Amygdala (tissue), 56 donors: ENCODE results near the gene SSBP4.
"Not testable (repeated sequence)": the region's sequence is repeated elsewhere in the genome, so short reads cannot be mapped to it uniquely, and the experiment has no call there.

Source experiments
- DNase-seq, 56 donors: peaks; one replicate each; lab custom pipeline; 2025; lab: John Stamatoyannopoulos, UW

Gene SSBP4

DNA sequence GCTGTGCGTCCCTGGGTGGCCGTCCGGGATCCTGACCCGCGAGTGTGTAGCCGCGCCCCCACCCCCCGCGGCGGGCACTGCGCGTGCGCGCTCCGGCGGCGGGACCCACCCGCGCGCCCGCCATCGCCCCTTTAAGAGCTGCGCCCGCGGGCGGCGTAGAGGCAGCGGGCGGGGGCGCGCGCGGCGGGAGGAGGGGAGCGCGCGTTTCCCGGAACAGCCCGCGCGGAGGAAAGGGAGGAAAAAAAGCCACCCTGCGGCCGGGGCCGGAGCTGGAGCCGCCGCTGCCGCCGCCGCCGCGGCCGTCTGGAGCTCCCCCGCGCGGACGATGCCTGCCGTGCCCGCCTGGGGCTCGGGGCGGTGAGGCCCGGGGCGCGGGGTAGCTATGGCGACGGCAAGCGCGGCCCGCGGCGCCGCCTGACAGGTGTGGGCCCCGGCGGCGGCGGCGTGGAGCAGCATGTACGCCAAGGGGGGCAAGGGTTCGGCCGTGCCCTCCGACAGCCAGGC is at the start of gene SSBP4:
SSBP4 (plus strand) TSS at position 204 of the 504 bp plus-strand sequence; CDS start at position 455, 251 bp downstream.
- peak in 35 of 56 donors; percentile 14 to 81 (median 55) for DNase-seq

DNA sequence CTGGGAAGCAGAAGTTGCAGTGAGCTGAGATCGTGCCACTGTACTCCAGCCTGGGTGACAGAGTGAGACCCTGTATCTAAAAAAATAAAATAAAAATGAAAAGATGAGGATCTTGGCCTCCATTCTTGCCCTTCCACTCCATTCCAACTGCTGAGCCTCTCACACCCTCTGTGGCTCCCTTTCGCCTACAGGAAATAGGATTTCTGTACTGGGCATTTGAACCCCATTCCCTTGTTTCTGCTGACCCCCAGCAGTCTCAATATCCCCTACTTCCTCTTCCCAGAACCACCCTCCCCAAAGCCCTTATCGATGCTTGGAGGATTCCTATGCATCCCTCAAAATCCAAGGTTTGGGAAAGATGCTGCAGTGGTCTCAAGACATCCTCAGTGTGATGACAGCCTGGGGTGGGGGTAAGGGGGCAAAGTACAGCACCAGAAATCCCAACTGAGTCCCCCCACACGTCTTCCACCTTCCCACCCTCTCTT is 45.7 kb upstream of the SSBP4 start:
- DNase-seq, result no peak

DNA sequence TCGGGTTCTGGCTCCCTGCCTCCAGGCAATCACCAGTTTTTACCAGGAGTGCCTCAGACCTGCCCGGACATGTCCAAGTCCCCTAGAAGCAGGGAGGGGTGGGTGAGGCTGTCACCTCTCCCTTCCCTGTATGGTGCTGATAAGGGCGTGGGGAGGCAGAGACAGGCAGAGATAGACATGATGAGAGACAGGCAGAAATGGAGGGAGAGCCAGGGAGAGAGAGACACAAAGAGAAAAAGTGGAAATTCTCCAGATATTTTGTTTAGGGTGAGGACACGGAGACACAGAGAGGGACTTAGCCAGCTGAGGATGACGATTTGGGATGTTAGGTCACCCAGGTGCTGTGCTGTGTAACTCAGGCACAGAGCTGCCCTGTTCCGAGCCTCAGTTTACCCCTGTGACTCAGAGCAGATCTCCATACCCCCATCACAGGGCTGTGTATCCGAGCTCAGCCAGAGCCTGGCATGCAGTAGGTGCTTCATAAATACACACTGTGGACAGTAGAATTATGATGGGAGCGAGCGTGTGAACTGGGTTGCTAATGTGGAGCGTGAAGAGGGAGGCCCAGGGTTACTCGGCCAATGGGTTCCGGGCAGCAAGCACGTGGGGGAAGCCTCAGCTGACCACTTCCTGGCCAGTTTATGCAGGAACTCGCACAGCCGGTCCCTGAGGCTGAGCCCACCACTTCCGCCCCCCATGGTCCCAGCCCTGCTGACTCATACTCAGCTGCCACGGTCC is 45.1 kb upstream of the SSBP4 start:
- DNase-seq, result peak in 51 of 56 donors; percentile 5 to 79 (median 53)

DNA sequence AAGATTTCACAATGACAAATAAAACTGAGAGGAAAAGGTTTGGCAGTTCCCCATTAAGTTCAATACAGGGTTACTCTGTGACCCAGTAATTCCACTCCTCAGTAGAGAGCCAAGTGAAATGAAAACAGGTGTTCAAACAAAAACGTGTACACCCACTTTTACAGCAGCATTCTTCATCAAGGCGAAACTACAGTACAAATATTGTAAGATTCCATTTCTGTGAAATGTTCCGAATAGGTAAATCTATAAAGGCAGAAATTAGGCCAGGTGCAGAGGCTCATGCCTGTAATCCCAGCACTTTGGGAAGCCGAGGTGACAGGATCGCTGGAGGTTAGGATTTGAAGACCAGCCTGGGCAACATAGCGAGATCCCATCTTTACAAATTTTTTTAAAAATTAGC is 42.2 kb upstream of the SSBP4 start:
- DNase-seq, result no peak

DNA sequence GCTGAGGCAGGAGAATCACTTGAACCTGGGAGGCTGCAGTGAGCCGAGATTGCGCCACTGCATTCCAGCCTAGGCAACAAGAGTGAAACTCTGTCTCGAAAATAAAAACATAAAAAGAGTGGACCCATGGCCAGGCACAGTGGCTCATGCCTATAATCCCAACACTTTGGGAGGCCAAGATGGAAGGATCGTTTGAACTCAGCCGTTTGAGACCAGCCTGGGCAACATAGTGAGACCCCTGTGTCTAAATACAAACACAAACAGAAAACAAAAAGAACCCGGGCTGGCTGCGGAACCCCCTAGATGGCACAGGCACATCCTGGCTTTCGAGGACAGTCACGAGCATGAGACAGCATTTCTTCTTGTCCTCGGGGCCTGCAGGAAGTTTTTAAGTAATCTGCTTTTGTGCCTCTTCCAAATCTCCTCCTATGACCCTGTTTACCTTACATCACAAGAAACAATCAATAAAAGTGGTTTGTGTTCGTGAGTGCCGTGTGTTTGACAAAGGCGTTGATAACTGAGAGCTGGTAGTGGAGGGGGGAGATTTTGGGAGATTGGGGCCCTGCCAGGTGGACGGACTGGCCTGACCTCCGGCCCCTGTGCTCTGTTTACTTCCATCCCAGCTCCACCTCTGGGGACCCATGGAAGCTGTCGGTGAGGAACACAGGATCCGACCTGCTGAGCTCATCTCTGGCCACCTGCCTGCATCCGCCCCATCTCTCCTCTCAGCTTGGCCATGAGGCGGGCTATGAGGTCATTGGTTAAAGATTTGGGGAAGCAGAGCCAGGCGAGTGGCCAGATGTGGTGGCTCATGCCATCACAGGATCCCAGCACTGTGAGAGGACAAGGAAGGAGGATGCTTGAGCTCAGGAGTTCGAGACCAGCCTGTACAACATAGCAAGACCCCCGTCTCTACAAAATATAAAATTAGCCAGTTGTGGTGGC is 39.1 kb upstream of the SSBP4 start:
- DNase-seq, result no peak

DNA sequence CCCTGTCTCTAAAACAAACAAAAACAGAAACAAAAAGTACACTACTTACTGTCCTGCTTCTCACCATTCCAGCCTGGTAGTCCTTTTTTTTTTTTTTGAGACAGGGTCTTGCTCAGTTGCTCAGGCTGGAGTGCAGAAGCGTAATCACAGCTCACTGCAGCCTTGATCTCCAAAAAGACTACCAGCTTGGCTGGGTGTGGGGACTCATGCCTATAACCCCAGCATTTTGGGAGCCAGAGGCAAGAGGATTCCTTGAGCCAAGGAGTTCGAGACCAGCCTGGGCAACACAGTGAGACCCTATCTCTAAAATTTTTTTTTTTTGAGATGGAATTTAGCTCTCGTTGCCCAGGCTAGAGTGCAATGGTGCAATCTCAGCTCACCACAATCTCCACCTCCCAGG is 38.4 kb upstream of the SSBP4 start:
- DNase-seq, result no peak

DNA sequence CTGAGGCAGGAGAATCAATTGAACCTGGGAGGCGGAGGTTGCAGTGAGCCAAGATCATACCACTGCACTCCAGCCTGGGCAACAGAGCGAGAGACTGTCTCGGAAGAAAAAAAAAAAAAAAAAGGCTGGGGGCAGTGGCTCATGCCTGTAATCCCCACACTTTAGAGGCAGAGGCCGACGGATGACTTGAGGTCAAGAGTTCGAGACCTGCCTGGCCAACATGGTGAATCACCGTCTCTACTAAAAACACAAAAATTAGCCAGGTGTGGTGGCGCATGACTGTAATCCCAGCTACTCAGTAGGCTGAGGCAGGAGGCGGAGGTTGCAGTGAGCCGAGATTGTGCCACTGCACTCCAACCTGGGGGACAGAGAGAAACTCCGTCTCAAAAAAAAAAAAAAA is 35.6 kb upstream of the SSBP4 start:
- DNase-seq, result not testable (repeated sequence)

DNA sequence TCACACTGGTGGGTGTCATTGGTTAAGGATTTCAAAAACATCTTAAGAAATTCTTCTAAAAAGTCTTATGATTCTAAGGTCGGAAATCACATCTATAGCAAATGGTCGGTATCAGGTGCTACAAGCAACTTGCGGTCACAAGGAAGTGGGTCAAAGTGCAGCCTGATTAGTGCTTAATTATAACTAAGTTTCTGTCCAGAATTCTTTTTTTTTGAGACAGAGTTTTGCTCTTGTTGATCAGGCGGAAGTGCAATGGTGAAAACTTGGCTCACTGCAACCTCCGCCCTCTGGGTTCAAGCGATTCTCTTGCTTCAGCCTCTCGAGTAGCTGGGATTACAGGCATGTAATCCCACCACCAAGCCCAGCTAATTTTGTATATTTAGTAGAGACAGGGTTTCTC is 34.4 kb upstream of the SSBP4 start:
- DNase-seq, result no peak

DNA sequence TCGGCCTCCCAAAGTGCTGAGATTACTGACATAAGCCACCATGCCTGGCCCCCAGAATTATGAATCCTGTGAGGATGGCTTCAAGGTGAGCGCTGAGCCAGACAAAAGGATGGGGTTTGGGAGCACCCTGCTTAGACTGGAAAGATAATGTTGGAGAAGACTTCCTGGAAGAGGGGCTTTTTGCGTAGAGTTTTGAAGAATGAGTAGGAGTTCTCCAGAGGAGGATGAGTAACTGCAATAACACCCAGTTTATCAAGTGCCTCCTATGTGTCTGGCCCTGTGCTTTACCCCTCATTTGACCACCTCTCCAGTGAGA is 33.9 kb upstream of the SSBP4 start:
- DNase-seq, result no peak

DNA sequence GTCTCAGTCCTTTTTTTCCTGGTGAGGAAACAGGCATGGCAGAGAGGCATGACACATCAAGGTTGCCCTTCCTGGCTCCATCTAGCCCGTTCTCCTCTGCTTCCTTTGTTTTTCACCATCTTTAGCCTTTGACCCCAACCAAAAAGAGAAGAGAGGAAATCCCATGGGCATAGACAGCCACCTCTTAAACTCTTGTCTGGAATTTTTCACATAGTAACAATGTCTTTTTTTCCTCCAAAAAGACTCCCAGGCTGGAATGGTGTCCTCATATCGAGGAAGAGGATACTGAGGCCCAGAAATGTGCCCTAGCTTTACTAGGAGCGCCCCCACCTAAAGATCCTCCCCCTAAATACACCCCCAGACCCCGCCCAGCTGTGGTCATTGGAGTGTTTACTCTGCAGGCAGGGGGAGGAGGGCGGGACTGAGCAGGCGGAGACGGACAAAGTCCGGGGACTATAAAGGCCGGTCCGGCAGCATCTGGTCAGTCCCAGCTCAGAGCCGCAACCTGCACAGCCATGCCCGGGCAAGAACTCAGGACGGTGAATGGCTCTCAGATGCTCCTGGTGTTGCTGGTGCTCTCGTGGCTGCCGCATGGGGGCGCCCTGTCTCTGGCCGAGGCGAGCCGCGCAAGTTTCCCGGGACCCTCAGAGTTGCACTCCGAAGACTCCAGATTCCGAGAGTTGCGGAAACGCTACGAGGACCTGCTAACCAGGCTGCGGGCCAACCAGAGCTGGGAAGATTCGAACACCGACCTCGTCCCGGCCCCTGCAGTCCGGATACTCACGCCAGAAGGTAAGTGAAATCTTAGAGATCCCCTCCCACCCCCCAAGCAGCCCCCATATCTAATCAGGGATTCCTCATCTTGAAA is 33.3 kb upstream of the SSBP4 start, which contains the start of gene GDF15:
GDF15 (plus strand) TSS at position 484 of the 868 bp plus-strand sequence; CDS start at position 516, 32 bp downstream.
- peak in 3 of 56 donors; percentile 6 to 13 (median 8) for DNase-seq

DNA sequence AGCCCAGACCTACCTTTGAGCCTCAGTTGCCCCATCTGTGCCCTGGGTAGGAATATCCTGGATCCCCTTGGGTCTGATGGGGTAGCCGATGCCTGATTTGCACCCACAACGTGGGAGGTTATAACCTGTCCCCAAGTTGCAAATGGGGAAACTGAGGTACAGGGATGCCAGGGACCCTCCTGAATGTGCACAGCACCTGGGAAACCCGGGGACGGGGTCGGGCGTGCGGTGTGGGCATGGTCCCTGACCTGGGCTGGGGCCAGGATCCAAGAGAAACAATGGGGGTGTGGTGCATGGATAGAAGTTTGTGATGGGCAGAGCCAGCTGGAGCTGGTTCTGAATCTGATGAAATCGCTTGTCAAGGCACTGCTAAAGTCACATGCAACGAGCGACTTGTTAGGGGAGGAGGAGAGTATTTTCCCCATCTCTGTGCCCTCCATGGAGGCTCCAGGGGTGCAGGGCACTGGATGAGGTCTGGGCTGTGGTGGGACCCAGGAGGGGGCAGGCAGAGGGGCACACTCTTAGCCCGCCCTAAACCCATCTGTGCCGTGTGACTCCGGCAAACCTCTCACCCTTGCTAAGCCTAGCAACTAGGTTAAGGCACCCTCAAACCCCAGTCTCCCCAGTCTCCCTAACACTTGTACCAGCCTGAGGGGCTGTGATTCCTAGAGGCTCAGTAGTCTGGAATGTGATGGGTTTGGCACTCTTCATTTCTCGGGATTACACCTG is 32.5 kb upstream of the SSBP4 start:
- DNase-seq, result no peak

DNA sequence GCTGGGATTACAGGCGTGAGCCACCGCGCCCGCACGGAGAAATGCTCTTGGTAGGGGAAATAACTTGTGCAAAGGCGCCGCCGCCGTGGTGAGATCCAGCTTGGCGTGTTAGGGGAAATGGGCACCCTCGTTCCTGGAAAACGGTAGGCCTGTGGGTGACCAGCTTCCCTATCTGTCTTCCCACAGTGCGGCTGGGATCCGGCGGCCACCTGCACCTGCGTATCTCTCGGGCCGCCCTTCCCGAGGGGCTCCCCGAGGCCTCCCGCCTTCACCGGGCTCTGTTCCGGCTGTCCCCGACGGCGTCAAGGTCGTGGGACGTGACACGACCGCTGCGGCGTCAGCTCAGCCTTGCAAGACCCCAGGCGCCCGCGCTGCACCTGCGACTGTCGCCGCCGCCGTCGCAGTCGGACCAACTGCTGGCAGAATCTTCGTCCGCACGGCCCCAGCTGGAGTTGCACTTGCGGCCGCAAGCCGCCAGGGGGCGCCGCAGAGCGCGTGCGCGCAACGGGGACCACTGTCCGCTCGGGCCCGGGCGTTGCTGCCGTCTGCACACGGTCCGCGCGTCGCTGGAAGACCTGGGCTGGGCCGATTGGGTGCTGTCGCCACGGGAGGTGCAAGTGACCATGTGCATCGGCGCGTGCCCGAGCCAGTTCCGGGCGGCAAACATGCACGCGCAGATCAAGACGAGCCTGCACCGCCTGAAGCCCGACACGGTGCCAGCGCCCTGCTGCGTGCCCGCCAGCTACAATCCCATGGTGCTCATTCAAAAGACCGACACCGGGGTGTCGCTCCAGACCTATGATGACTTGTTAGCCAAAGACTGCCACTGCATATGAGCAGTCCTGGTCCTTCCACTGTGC is 30.9 kb upstream of the SSBP4 start:
- DNase-seq, result peak in 49 of 56 donors; percentile 8 to 82 (median 45)

DNA sequence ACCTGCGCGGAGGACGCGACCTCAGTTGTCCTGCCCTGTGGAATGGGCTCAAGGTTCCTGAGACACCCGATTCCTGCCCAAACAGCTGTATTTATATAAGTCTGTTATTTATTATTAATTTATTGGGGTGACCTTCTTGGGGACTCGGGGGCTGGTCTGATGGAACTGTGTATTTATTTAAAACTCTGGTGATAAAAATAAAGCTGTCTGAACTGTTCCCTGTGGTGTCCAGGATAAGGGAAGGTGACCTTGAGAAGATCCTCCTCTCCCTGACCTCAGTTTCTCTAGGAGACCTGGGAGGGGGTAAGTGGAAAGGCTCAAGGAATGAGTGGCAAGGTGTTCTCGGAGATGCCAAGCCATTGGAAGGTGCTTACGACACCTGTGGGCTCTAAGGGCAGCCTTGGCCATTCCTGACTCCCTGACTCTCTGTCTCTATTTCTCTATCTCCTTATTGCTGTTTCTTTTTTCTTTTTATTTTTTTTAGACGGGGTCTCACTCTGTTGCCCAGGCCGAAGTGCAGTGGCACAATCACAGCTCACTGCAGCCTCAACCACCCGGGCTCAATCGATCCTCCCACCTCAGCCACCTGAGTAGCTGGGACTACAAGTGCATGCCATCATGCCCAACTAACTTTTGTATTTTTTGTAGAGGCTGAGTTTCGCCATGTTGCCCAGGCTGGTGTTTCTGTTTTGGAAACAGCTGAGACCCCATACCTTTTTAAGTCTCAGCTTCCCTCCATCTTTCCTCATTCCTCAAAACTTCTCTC is 30.1 kb upstream of the SSBP4 start:
- no peak for DNase-seq

DNA sequence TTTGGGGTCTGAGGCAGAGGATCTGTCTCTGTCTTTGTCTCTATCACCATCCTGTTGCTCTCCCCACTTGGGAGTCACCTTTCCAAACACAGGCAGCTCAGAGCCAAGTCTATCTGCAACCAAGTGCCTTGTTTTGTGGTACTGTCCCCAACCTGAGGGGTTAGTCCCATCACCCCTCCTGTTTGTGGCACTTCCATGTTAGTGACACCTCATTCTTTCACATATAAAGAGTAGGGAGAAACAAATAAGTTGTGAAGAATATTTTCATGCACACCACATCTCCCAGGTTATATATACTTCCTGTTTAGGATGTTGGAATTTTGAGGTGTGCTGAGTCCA is 29.5 kb upstream of the SSBP4 start:
- no peak for DNase-seq

DNA sequence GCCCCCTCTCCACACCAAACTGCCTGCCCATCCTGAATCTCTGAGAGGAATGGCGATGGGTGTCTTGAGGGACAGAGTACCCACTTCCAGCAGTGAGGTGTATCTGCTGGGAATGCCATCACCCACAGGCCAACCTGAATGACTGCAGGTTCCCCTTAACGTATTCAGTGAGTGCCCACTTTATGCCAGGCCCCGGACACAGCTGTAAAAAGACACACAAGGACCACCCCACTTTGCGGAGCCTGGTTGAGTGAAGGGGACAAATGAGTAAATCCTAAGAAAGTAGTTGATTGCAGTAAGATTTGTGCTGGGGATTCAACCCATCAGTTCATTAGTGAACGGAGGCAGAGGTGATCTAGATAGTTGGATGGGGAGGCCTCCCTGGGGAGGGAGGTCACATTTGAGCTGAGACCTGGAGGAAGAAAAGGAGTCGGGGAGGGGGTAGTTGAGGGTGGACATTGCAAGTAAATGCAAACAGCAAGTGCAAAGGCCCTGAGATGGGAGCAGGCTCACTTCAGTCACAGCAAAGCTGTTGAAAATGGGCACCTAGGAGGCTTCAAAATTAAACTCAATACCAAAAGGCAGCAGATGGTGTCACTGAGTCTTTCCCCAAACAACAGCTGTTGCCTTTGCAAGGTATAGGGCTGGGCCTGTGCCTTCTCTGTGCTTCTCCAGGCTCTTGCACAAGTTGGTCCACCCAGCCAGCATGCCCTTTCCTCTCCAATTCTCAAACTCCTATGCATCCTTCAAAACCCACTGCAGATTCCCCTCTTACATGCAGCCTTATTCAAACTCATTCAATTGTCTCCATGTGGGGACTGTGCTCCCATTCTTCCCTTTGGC is 28.9 kb upstream of the SSBP4 start:
- DNase-seq, result no peak

DNA sequence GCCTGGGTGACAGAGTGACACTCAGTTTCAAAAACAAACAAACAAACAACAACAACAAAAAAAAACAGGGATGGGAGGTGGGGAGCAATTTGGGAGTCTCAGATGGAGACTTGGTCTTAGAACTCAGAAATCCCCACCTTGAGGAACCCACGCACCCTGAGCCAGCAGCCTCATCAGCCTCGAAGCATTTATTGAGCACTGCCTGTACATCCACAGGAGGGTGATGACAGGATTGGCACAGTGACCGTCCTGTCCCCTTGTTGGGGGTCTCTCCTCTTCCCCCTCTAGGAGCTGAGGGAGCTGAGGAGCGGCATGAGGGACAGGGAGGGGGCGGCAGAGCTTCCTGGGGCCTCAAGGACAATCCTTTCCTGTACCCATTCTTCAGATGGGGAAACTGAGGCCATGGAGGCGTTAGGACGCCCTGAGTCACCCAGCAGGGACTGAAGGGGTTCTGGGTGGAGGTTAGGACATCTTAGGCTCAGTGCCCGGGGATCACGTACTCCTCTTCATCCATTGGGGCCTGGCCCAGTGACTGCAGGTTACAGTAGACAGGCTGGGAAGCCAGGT is 27.6 kb upstream of the SSBP4 start:
- no peak for DNase-seq

DNA sequence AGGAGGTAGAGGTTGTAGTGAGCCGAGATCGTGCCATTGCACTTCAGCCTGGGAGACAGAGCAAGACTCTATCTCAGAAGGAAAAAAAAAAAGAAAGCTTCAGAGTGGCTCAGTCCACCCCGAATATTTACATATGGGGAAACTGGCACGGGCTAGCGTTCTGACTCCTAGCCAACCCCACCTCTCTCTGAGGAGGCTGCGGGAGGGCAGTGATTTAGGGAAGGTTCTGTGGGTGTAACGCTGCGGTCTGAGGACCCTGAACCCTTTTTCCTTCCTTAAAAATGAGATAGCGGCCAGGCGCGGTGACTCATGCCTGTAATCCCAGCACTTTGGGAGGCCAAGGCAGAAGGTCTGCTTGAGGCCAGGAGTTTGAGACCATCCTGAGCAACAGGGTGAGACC is 26.8 kb upstream of the SSBP4 start:
- DNase-seq, result peak in 1 of 56 donors; percentile 15
